ENCODE measurements around the gene TMEM45A. TPM values are rescaled to one million over a fixed set of nuclear protein-coding genes. Genes with fewer than 3 reads are reported as not detected.

Gene TMEM45A
- total RNA-seq, 2 donors from 2014 or later, result 13.5 to 14.3 TPM

- no peaks in the 10 kb centered on the region for H3K36me3 ChIP-seq
- H3K27ac ChIP-seq, result no peak overlapping the region
- no peak overlapping the region for H3K4me3 ChIP-seq
- no peaks in the 10 kb centered on the region for H3K4me1 ChIP-seq
- no peak for TF ChIP-seq CTCF (IDR thresholded peaks at IDR 0.05)
- no peaks in the 10 kb centered on the region for H3K9me3 ChIP-seq
- H3K27me3 ChIP-seq, result no peaks in the 10 kb centered on the region
- no peak for DNase-seq (ENCODE audit: low spot score)
These were observed 108.0 kb downstream of the TMEM45A start for GRCh38 chr3:100600181-100601042.

GRCh38 chr3:100602506-100603444 lies 110.4 kb downstream of the TMEM45A start:
- Histone ChIP-seq H3K4me3 (peak overlapping the region in 1 of 2 donors; percentile 13), H3K36me3 (no peaks in the 10 kb centered on the region), H3K27me3 (no peaks in the 10 kb centered on the region), H3K27ac (no peak overlapping the region), H3K4me1 (no peaks in the 10 kb centered on the region), H3K9me3 (no peaks in the 10 kb centered on the region)
- TF ChIP-seq CTCF (IDR thresholded peaks at IDR 0.05), result no peak
- DNase-seq (ENCODE audit: low spot score), result no peak

- Histone ChIP-seq H3K9me3 (no peaks in the 10 kb centered on the region), H3K4me1 (no peaks in the 10 kb centered on the region), H3K27ac (no peak overlapping the region), H3K36me3 (no peaks in the 10 kb centered on the region), H3K27me3 (no peaks in the 10 kb centered on the region), H3K4me3 (peak overlapping the region in 1 of 2 donors; percentile 13)
- DNase-seq (ENCODE audit: low spot score), result no peak
- TF ChIP-seq CTCF (IDR thresholded peaks at IDR 0.05), result peak in 1 of 2 donors; percentile 37
These were observed 111.0 kb downstream of the TMEM45A start for GRCh38 chr3:100603469-100603868.

GRCh38 chr3:100605358-100605757 lies 112.9 kb downstream of the TMEM45A start:
- no peak for DNase-seq (ENCODE audit: low spot score)
- TF ChIP-seq CTCF (IDR thresholded peaks at IDR 0.05), result no peak
- no peaks in the 10 kb centered on the region for H3K4me1 ChIP-seq
- no peak overlapping the region for H3K4me3 ChIP-seq
- no peaks in the 10 kb centered on the region for H3K9me3 ChIP-seq
- no peaks in the 10 kb centered on the region for H3K36me3 ChIP-seq
- no peaks in the 10 kb centered on the region for H3K27me3 ChIP-seq
- H3K27ac ChIP-seq, result no peak overlapping the region

- H3K4me3 ChIP-seq, result no peak overlapping the region
- no peaks in the 10 kb centered on the region for H3K27me3 ChIP-seq
- no peaks in the 10 kb centered on the region for H3K9me3 ChIP-seq
- H3K4me1 ChIP-seq, result no peaks in the 10 kb centered on the region
- TF ChIP-seq CTCF (IDR thresholded peaks at IDR 0.05), result no peak
- no peaks in the 10 kb centered on the region for H3K36me3 ChIP-seq
- no peak for DNase-seq (ENCODE audit: low spot score)
- H3K27ac ChIP-seq, result no peak overlapping the region
These were observed 114.6 kb downstream of the TMEM45A start for GRCh38 chr3:100606894-100607512.

Data from right atrium auricular region (tissue), 2 donors.